IPS-NIHi11 (cell line): ENCODE measurements around the gene PTPRG.

Source experiments
- DNase-seq: peaks from one replicate; pipeline ENCODE4 v3.0.0; 2012; ENCODE audit warnings: mixed read lengths, low spot score

The PTPRG gene

DNA sequence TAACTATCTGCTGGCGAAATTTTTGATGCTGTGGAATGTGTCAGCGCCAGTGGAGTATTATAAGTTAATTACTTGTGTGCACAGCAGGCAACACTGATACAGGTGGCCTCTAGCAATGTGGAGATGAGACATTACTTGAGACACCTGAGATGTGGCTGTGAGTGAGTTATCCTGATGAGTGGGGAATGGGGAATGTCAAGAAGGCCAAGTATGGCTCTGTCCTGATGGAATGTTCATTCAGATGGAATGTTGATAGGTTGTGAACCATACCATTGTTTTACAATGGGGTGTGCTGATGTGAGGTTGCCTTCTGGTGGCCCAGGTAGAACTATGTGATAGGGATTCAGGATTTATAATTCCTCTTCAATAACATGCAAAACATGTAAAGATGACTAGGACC, 404.8 kb downstream of the PTPRG start:
- peak; percentile 35 for DNase-seq

DNA sequence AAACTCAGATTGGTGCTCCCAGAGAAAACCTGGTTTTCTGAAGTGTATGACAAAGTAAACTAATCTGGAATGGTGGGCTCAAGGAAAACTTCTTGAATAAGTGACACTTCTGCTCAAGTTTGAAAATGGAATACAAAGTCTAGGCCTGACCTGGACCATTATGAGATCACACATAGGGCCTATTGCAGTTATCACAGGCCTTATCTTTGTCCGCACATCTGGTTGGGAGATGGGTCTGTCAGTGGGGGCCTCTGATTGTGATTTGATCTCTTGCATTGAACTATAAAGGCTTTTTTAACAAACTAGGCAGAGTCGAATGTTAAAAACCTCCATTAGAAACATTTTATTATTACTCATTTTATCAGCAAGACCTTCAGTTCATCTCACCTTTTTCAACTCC, 405.6 kb downstream of the PTPRG start:
- DNase-seq = no peak

DNA sequence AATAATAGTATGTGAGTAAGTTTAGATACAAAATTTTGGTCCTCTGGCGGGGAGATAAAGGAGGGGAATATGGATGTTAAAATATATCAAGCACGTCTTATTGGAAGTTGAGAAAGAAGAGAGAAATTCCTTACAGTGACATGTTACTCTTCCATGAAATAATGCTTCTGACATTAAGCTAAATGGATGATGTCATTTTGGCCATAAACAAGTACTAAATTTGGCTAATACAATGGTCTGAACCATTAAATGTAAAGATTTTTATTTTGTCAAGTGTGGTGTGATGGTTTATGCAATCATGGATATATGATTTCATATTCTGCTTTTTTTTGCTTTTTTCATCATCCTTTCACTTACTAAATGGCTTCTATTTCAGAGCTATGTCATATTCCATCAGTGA, 406.6 kb downstream of the PTPRG start:
- no peak for DNase-seq

DNA sequence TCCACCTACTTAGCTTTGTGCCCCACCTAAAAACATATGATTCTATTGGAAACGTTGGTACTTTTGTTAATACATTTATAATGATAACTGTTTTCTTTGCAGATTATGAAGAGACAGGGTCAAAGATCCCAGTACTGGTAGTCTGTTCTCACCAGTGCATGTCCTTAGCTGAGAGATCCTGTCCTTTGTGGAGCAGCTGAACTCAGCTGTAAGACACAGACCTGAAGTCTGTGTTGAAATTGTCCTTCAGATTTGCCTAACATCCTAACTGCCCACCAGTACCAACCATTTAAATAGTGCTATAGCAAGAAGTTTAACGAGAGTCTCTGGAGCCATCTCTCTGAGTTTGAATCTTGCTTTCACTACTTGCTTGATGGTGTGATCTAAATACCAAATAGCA, 413.3 kb downstream of the PTPRG start:
- no peak for DNase-seq

DNA sequence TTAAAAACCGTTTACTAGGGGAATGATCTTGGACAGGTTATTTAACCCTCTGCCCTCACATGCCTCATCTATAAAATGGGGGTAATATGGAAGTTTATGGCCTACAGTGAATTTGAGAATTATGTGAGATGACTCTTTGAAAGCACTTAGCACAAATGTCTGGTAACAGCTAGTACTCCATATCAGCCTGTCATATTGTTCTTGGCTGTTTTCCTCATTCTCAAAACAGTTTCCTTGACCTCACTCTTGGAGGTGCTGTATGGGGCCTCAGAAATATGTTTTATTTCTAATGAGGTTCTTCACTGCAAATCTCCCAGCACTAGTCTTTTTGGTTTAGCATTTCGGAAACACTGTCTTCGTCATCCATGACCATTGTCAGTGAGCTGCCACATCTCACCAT, 413.8 kb downstream of the PTPRG start:
- no peak for DNase-seq

DNA sequence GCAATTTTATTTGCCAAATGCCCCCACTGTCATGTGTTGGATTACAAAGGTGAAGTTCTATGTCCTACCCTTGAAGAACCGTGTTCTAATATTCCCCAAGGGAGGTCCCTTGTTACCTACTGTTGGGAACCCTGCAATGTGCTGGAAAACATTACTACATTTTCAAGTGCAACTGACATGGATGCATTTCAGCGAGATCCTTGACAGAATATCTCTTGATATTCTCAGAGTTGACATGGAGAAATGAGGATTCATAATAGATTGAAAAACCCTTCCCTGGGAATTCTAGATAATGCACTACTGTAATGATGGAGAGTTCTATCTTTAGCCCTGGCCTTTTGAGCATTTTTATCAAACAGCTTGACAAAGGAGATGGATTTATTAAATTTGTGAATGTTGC, 414.6 kb downstream of the PTPRG start:
- no peak for DNase-seq

- no peak for DNase-seq
Observed at GRCh38 chr3:61978460-61979419, 417.4 kb downstream of the PTPRG start.

DNA sequence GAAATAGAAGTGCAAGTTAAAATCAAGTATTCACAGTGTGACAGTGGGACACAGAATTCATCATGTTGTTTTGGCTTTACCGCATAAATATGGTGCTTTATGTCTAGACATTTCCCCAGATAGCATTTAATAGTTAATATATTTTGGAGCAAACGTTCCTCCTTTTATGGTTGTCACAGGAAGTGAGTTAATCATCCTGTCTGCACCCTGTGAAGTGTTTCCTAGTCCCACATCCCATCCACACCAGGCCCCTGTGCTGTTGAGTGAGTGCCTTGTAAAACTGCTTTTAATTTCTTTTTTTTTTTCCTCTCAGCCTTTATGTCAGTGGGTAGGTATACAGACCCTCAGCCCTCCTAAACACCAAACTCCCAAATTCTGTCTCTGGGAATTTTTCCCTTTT, 418.3 kb downstream of the PTPRG start:
- no peak for DNase-seq

GRCh38 chr3:61980041-61980440, 418.7 kb downstream of the PTPRG start:
- no peak for DNase-seq

GRCh38 chr3:61981060-61981459, 419.7 kb downstream of the PTPRG start:
- no peak for DNase-seq

DNA sequence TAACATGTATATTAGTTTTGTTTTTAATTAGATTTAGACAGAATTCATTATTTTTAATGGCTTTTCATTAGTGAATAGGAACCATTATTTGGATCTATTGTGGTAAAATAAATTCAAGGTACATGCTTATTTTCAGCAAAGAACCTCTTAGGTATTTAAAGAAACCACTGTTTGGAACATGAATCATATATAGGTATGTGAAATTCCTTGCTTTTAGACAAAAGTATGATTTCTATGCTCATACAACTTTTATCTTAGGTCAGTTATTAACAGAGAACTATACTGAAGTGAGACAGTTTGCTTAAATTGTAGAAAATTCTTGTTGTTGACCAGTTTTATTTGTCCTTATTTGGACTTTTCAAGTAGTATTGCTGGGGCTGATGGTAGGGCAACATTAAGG, 422.1 kb downstream of the PTPRG start:
- DNase-seq = no peak

DNA sequence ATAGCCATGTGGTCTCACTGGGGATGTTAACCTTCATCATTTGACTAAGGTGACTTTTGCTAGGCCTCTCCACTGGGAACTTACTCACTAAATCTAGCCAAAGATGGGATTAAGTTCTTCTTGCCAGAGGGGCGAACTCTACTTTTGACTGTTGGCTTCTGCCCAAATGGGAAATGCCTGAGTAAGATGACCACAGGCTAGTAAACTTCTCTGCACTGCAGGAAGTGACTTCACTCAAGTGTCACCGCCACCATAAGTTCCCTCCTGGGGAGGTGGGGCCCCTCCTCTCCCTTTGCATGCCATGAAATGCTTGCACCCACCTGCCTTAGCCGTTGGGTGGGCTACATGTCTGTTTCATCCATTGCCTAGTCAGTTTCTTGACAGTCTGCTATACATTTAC, 423.6 kb downstream of the PTPRG start:
- no peak for DNase-seq

GRCh38 chr3:61986473-61986872, 425.1 kb downstream of the PTPRG start:
- no peak for DNase-seq

DNA sequence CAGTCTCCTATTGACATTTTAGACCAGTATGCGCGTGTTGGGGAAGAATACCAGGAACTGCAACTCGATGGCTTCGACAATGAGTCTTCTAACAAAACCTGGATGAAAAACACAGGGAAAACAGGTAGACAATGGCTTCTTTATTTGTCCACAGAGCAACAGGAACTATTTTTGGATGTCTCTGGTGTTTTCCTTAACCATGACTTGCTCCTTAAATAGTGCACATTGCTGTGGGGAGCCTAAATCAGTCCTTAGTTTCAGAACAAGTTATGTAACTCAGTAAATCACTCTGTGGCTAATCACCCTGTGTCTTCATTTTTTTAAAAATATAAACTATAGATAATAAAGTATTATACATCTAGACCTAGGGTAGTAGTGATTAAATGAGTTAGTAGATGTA, 428.3 kb downstream of the PTPRG start:
- no peak for DNase-seq

DNA sequence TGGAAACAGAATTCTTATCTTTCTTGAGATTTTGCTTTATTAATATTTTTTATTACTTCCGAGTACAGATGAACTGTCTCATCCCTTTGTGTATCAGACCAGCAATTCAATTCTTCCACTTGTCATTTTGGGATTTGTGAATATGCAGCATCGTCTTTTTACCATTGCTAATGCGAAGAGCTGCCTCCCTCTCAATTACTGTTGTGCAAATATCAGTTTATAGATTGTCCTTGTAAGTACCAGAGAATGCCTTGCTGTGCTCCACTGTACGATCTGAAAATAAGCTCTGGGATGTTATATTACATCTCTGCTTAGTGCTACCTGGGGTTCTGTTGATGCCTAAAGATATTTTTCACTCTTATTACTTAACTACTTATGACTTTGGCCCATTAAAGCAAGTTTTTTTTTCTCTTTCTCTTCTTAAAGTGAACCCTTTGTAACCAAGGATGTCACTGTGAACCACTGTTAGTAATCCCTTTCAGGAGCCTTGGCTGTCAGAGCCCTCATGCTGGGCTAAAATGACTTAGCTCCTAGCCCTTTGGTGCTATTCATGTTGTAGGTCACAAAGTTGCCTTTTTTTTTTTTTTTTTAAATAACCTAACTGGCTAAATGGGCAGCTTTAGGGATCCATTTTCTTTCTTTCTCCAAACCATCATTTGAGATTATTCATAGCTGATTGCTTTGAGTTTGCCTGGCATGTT, 429.1 kb downstream of the PTPRG start:
- DNase-seq = no peak

DNA sequence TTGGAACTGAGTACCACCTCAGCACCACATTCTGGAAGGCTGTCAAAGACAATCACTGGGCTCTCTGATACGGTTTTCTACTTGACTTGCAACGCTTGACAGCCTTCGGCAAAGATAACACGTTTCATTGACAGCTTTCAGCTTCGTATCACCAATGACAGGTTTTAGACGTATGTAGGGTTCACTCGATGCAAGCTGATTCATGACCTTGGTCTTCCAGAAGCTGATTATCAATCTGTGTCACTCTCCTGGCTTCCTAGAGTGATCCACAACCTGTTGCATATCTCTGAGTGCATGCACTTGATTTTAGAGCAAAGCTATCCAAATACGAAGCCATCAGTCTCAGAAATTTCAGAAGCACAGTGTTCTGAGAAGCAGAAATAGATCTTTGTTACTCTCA, 430.3 kb downstream of the PTPRG start:
- no peak for DNase-seq

- no peak for DNase-seq
Observed at GRCh38 chr3:61996366-61996765, 435.0 kb downstream of the PTPRG start.

- DNase-seq = no peak
Observed at GRCh38 chr3:61997101-61997500, 435.7 kb downstream of the PTPRG start.

DNA sequence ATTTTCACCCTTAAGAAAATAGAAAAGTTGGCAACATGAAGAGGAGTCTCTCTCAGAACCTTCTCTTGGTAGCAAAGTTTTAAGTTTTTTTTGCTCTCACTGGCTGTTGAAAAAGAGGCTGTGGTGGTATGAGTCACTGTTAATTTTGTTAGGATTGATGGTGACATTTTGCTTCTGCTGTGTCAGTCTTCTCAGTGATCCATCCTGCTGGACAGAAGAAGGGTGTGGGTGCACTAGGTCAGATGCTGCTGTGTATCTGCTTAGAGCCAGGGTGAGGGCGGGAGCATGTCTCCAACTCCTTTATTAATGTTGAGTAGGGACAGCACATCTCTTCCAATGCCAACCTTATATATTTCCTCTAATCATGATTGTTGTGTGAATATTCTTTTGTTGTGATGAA, 442.5 kb downstream of the PTPRG start:
- no peak for DNase-seq

DNA sequence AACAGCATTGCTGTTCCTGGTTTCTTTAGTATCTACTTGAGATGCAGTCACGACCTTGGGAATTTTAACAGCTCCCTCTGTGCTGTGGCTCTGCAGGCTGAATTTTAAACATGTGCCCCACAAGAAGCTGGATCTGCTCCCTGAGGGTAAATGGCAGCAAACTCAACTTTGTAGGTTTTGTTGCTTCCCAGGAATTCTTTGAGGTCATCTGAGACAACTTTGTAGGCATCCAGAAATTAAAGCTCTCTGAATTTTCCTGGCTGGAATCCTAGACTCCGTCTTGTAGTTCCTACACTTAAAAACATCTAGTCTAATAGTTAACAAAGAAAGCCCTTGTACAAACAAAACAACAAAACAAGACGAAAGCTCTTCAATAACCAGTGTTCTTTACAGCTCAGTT, 445.7 kb downstream of the PTPRG start:
- no peak for DNase-seq

DNA sequence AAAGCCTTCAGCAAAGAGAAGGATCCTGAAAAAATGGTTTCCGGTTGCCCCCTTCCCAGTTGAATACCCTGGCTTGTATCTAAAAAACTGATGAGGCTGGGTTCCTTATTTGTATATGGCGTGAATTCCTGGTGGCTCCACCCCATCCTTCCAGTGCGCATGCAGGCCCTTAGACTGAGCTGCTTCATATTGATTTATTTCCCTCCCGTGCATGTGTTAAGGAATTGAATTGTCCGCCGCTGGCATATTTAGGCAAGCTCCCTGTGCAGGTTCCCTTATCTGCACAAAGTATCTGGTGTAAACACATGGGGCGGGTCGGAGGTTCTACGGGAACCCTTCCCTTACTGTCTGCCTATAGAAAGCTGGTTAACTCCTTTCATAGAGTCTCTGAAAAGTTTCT, 449.6 kb downstream of the PTPRG start:
- no peak for DNase-seq

- no peak for DNase-seq
Observed at GRCh38 chr3:62011666-62012065, 450.3 kb downstream of the PTPRG start.

DNA sequence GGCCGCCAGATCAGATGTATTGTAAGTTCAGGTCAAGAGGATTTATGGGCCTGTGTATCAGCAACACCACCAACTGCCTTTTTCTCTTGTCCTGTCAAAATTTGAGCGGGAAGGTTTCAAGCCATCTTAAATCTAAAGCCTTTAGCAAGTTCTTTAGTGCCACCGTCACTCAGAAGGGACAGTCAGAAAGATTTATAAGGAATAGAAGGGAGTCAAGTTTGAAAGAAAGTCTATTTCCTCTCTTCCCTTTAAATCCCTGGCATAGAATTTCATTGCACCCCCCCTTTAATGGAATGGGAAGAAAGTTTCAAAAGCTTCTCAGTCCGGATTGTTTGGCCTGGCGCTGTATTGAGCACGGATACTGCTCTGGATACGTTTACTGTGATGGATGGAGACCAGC, 452.6 kb downstream of the PTPRG start:
- no peak for DNase-seq

- DNase-seq = no peak
Observed at GRCh38 chr3:62015111-62015510, 453.7 kb downstream of the PTPRG start.
